ENCODE results near the gene MLLT3.

The MLLT3 gene

DNA sequence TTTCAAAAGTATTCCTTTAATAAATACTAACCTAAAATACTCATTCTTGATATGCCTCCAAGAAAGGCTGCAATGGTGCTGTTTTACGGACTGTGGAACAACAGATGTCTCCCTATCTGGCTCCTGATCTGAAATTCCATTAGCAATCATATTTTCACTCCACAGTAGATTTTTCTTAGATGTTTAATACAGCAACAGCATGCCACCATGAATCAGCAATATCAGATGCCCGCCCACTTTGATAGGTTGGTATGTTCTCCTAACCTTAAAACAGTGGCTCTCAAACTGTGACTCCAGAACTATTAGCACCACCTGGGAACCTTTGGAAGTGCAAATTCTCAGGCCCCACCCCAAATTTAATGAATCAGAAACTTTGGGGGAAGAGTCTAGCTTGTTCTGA is 110.2 kb downstream of the MLLT3 start:
- Histone ChIP-seq H3K9ac (ENCODE audit: low read length) (no peak overlapping the region), H3K27ac (ENCODE audit: low read depth, low read length) (no peak overlapping the region), H3K27me3 (ENCODE audit: control insufficient read depth, insufficient read depth, low read length) (no peaks in the 10 kb centered on the region), H3K36me3 (ENCODE audit: control insufficient read depth, insufficient read depth, low read length) (no peaks in the 10 kb centered on the region), H3K4me1 (ENCODE audit: control insufficient read depth, insufficient read depth, low read length) (no peaks in the 10 kb centered on the region), H3K4me3 (ENCODE audit: low read length) (no peak overlapping the region)

GRCh38 chr9:20511686-20512085 is 110.6 kb downstream of the MLLT3 start:
- H3K4me1 ChIP-seq (ENCODE audit: control insufficient read depth, insufficient read depth, low read length) = no peaks in the 10 kb centered on the region
- no peak overlapping the region for H3K9ac ChIP-seq (ENCODE audit: low read length)
- H3K27me3 ChIP-seq (ENCODE audit: control insufficient read depth, insufficient read depth, low read length) = no peaks in the 10 kb centered on the region
- H3K4me3 ChIP-seq (ENCODE audit: low read length) = no peak overlapping the region
- no peak overlapping the region for H3K27ac ChIP-seq (ENCODE audit: low read depth, low read length)
- H3K36me3 ChIP-seq (ENCODE audit: control insufficient read depth, insufficient read depth, low read length) = no peaks in the 10 kb centered on the region

DNA sequence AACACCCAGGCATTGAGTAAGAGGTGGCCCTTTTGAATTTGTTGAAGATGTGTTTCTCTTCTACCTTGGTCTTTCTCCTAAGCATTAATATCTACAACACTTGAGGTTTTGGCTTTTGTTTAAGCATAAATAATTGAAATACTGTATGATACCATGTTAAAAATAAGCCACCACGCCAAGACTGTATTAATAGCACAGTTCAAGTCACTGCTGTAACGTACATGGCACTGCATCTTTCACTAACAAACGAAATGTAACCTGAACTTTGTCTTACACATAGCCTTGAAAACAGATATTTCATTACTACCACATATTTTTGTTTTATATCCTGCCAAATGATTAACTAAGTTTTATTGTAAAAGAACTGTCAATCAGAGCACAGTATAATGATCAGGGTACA is 112.8 kb downstream of the MLLT3 start:
- no peak overlapping the region for H3K4me3 ChIP-seq (ENCODE audit: low read length)
- peaks cover 4% of the 10 kb centered on the region for H3K4me1 ChIP-seq (ENCODE audit: control insufficient read depth, insufficient read depth, low read length)
- H3K27ac ChIP-seq (ENCODE audit: low read depth, low read length) = no peak overlapping the region
- no peaks in the 10 kb centered on the region for H3K36me3 ChIP-seq (ENCODE audit: control insufficient read depth, insufficient read depth, low read length)
- no peaks in the 10 kb centered on the region for H3K27me3 ChIP-seq (ENCODE audit: control insufficient read depth, insufficient read depth, low read length)
- no peak overlapping the region for H3K9ac ChIP-seq (ENCODE audit: low read length)

DNA sequence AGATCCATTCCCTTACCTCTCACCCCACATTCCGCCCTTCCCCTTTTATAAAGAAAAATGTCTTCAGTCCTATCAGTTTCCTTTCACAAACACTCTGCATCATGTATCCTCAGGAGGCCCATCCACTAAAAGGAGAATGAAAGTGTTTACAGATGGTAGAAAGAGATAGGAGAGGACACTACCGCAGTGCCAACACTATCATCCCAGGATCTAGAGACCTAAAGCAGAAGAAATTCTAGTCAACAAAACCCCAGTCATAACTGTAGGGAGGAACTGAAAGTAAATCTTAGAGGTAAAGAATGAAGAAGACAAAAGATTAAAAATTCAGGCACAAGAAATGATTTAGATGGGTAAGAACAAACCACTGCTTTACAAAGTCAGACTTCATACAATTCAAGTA is 114.1 kb downstream of the MLLT3 start:
- no peaks in the 10 kb centered on the region for H3K27me3 ChIP-seq (ENCODE audit: control insufficient read depth, insufficient read depth, low read length)
- H3K9ac ChIP-seq (ENCODE audit: low read length) = no peak overlapping the region
- no peak overlapping the region for H3K4me3 ChIP-seq (ENCODE audit: low read length)
- H3K27ac ChIP-seq (ENCODE audit: low read depth, low read length) = no peak overlapping the region
- no peaks in the 10 kb centered on the region for H3K36me3 ChIP-seq (ENCODE audit: control insufficient read depth, insufficient read depth, low read length)
- H3K4me1 ChIP-seq (ENCODE audit: control insufficient read depth, insufficient read depth, low read length) = peaks cover 4% of the 10 kb centered on the region

DNA sequence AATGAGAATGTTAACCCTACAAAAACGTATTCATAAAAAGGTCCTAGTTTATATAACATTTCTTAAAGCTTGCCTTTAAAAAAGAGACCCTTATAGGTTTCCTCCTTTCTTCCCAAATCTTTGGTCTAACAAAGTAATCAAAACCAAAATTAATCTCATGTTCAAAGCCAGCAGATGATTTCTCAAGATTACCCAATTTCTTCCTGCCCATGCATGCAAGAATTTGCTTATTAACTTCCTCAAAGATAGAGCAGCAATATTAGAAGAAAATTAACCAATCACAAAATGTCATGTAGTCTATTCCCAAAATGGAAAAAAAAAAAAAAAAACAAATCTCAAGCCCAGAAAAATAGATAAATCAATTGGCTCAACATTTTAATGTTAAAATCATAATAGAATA is 114.9 kb downstream of the MLLT3 start:
- peaks cover 4% of the 10 kb centered on the region for H3K4me1 ChIP-seq (ENCODE audit: control insufficient read depth, insufficient read depth, low read length)
- no peaks in the 10 kb centered on the region for H3K27me3 ChIP-seq (ENCODE audit: control insufficient read depth, insufficient read depth, low read length)
- H3K4me3 ChIP-seq (ENCODE audit: low read length) = no peak overlapping the region
- H3K36me3 ChIP-seq (ENCODE audit: control insufficient read depth, insufficient read depth, low read length) = no peaks in the 10 kb centered on the region
- no peak overlapping the region for H3K27ac ChIP-seq (ENCODE audit: low read depth, low read length)
- H3K9ac ChIP-seq (ENCODE audit: low read length) = no peak overlapping the region

DNA sequence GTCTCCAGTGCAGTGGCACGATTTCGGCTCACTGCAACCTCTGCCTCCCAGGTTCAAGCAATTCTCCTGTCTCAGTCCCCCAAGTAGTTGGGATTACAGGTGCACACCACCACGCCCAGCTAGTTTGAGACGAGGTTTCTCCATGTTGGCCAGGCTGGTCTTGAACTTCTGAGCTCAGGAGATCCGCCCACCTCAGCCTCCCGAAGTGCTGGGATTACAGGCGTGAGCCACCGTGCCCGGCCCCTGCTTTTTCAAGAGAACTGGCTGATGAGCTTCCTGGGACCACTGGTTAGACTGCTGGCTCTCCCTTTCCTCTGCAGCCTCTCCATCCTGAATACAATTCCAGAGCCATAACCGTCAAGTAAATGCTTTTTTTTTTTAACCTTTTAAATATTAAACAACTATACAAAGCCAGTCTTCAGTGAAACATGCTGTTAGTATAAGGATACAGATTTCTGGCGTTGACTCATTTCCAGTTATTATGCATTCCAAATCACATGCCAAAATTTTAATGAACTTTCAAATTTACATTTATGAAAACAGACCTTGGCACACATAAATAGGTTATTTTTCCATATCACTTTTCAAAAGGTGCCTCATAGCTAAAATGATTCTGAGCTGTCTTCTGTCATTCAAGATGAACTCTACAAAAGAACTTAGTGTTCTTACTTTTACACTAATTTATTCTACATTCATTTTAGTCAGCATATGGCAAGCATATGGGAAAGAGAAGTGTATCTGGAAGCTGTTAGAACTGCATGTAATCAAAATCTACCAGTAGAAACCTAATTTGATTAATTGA is 116.0 kb downstream of the MLLT3 start:
- H3K4me1 ChIP-seq (ENCODE audit: control insufficient read depth, insufficient read depth, low read length) = peaks cover 4% of the 10 kb centered on the region
- H3K27ac ChIP-seq (ENCODE audit: low read depth, low read length) = no peak overlapping the region
- H3K9ac ChIP-seq (ENCODE audit: low read length) = no peak overlapping the region
- H3K36me3 ChIP-seq (ENCODE audit: control insufficient read depth, insufficient read depth, low read length) = no peaks in the 10 kb centered on the region
- no peak overlapping the region for H3K4me3 ChIP-seq (ENCODE audit: low read length)
- no peaks in the 10 kb centered on the region for H3K27me3 ChIP-seq (ENCODE audit: control insufficient read depth, insufficient read depth, low read length)

DNA sequence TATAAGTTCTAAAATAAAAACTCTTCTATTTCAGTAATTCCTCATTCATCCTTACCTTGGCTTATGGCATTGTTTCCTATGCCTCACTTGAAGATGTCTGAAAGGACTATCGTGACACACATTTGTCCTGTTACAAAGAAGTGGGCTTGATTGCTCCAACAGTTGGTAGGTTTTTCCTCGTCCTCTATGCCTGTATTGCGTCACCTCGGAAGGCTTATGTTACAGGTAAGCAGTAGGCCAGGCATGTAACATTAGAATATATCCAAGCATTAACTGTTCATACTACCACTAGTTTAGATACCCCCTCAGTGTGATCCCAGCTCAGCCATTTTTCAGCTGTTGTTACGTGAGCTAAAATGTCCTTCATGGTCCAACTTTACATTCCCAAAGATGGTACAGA is 116.7 kb downstream of the MLLT3 start:
- H3K4me3 ChIP-seq (ENCODE audit: low read length) = no peak overlapping the region
- no peak overlapping the region for H3K27ac ChIP-seq (ENCODE audit: low read depth, low read length)
- H3K27me3 ChIP-seq (ENCODE audit: control insufficient read depth, insufficient read depth, low read length) = no peaks in the 10 kb centered on the region
- H3K36me3 ChIP-seq (ENCODE audit: control insufficient read depth, insufficient read depth, low read length) = no peaks in the 10 kb centered on the region
- H3K4me1 ChIP-seq (ENCODE audit: control insufficient read depth, insufficient read depth, low read length) = peaks cover 4% of the 10 kb centered on the region
- H3K9ac ChIP-seq (ENCODE audit: low read length) = no peak overlapping the region

DNA sequence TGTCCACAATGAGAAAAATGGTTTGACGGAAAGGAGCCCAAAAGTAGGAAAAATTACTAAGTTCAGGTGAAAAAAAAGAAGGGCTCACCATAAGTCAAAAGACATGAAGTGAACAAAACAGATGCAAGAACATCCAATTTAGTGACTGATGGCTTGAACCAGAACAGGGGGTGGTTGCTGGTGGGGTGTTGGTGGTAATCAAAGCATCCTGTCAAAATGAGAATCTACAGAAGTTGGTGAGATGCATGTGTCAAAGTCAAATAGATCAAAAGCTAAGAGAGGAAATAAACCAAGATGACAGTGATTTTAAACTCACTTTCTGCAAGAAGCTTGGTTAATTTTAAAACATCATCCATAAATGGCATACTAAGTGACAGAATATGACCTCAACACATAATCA is 117.4 kb downstream of the MLLT3 start:
- peaks cover 4% of the 10 kb centered on the region for H3K4me1 ChIP-seq (ENCODE audit: control insufficient read depth, insufficient read depth, low read length)
- no peak overlapping the region for H3K4me3 ChIP-seq (ENCODE audit: low read length)
- no peaks in the 10 kb centered on the region for H3K36me3 ChIP-seq (ENCODE audit: control insufficient read depth, insufficient read depth, low read length)
- H3K9ac ChIP-seq (ENCODE audit: low read length) = no peak overlapping the region
- no peak overlapping the region for H3K27ac ChIP-seq (ENCODE audit: low read depth, low read length)
- H3K27me3 ChIP-seq (ENCODE audit: control insufficient read depth, insufficient read depth, low read length) = no peaks in the 10 kb centered on the region

GRCh38 chr9:20500101-20500500 is 122.2 kb downstream of the MLLT3 start:
- Histone ChIP-seq H3K27me3 (ENCODE audit: control insufficient read depth, insufficient read depth, low read length) (no peaks in the 10 kb centered on the region), H3K9ac (ENCODE audit: low read length) (no peak overlapping the region), H3K36me3 (ENCODE audit: control insufficient read depth, insufficient read depth, low read length) (no peaks in the 10 kb centered on the region), H3K4me3 (ENCODE audit: low read length) (no peak overlapping the region), H3K27ac (ENCODE audit: low read depth, low read length) (no peak overlapping the region), H3K4me1 (ENCODE audit: control insufficient read depth, insufficient read depth, low read length) (no peaks in the 10 kb centered on the region)

GRCh38 chr9:20499013-20499412 is 123.3 kb downstream of the MLLT3 start:
- H3K9ac ChIP-seq (ENCODE audit: low read length) = no peak overlapping the region
- H3K36me3 ChIP-seq (ENCODE audit: control insufficient read depth, insufficient read depth, low read length) = no peaks in the 10 kb centered on the region
- no peaks in the 10 kb centered on the region for H3K4me1 ChIP-seq (ENCODE audit: control insufficient read depth, insufficient read depth, low read length)
- H3K27ac ChIP-seq (ENCODE audit: low read depth, low read length) = no peak overlapping the region
- no peaks in the 10 kb centered on the region for H3K27me3 ChIP-seq (ENCODE audit: control insufficient read depth, insufficient read depth, low read length)
- no peak overlapping the region for H3K4me3 ChIP-seq (ENCODE audit: low read length)

- no peak overlapping the region for H3K27ac ChIP-seq (ENCODE audit: low read depth, low read length)
- no peak overlapping the region for H3K9ac ChIP-seq (ENCODE audit: low read length)
- no peaks in the 10 kb centered on the region for H3K4me1 ChIP-seq (ENCODE audit: control insufficient read depth, insufficient read depth, low read length)
Measured at GRCh38 chr9:20496328-20496727, 126.0 kb downstream of the MLLT3 start.

DNA sequence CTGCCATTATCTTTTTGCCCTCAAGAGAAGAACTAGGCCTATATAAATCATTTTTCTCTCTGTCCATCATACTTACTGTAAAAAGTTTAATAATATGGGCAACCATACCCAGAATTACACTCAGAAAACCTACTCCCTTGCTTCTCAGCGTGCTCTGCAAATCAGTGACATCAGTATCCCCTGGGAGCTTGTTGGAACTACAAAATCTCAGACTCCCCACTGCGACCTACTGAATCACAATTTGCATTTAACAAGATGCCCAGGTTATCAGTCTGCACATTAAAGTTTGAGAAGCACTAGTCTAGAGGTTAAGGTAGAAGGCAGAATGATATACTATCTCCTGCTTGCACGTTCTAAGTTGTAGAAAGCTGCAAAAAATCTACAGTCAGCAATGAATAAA is 127.2 kb downstream of the MLLT3 start:
- Histone ChIP-seq H3K36me3 (ENCODE audit: control insufficient read depth, insufficient read depth, low read length) (no peaks in the 10 kb centered on the region), H3K4me3 (ENCODE audit: low read length) (no peak overlapping the region), H3K27me3 (ENCODE audit: control insufficient read depth, insufficient read depth, low read length) (no peaks in the 10 kb centered on the region), H3K4me1 (ENCODE audit: control insufficient read depth, insufficient read depth, low read length) (no peaks in the 10 kb centered on the region), H3K27ac (ENCODE audit: low read depth, low read length) (no peak overlapping the region), H3K9ac (ENCODE audit: low read length) (no peak overlapping the region)

More at GRCh38 chr9:20496328-20496727, 126.0 kb downstream of the MLLT3 start:
- Histone ChIP-seq H3K36me3 (ENCODE audit: control insufficient read depth, insufficient read depth, low read length) (no peaks in the 10 kb centered on the region), H3K27me3 (ENCODE audit: control insufficient read depth, insufficient read depth, low read length) (no peaks in the 10 kb centered on the region), H3K4me3 (ENCODE audit: low read length) (no peak overlapping the region)

DNA sequence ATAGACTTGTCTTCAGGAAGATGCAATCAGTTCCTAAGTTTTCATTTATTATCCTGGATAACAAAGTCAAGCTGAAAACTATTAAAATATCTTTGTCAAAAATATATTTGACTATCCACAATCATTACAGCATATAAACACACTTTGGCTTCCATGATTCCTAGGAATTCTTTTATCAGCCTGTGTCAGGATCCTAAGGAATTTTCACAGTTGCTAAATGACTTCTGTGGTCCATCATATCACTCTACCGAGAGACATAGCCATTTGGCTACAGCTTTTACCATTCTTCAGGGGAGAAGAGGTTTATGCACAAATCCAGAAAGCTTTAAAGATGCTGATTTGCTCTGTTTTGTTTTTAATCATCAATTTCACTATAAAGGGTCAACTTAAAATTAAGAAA is 128.3 kb downstream of the MLLT3 start:
- Histone ChIP-seq H3K27ac (ENCODE audit: low read depth, low read length) (no peak overlapping the region), H3K9ac (ENCODE audit: low read length) (no peak overlapping the region), H3K4me1 (ENCODE audit: control insufficient read depth, insufficient read depth, low read length) (no peaks in the 10 kb centered on the region), H3K36me3 (ENCODE audit: control insufficient read depth, insufficient read depth, low read length) (no peaks in the 10 kb centered on the region), H3K27me3 (ENCODE audit: control insufficient read depth, insufficient read depth, low read length) (no peaks in the 10 kb centered on the region), H3K4me3 (ENCODE audit: low read length) (no peak overlapping the region)
